ENCODE measurements around the gene PCDHB14.
"Not testable (repeated sequence)": the region's sequence is repeated elsewhere in the genome, so short reads cannot be mapped to it uniquely, and the experiment has no call there.

The PCDHB14 gene

GRCh38 chr5:141188682-141189081, 34.5 kb upstream of the PCDHB14 start:
- not testable (repeated sequence) for H3K36me3 ChIP-seq (ENCODE audit: control insufficient read depth, insufficient read depth, low read length); H3K27ac ChIP-seq (ENCODE audit: low read depth, low read length, severe bottlenecking); H3K9me3 ChIP-seq (ENCODE audit: control insufficient read depth, low read length); H3K4me3 ChIP-seq (ENCODE audit: extremely low read depth, insufficient read depth, low read length, poor library complexity, severe bottlenecking); H3K4me1 ChIP-seq (ENCODE audit: control insufficient read depth, insufficient read depth, low read length, poor library complexity, severe bottlenecking)
- 97 to 100% methylated on average over 5 to 17 of the region's 37 CpGs for WGBS, 2 experiments (ENCODE audit: insufficient coverage in 2 of 2)

DNA sequence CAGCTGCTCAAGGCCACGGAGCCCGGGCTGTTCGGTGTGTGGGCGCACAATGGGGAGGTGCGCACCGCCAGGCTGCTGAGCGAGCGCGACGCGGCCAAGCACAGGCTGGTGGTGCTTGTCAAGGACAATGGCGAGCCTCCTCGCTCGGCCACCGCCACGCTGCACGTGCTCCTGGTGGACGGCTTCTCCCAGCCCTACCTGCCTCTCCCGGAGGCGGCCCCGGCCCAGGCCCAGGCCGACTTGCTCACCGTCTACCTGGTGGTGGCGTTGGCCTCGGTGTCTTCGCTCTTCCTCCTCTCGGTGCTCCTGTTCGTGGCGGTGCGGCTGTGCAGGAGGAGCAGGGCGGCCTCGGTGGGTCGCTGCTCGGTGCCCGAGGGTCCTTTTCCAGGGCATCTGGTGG, 34.0 kb upstream of the PCDHB14 start:
- WGBS, 2 experiments (ENCODE audit: insufficient coverage in 2 of 2), result 84 to 97% methylated on average over 8 to 11 of the region's 35 CpGs
- not testable (repeated sequence) for H3K4me3 ChIP-seq (ENCODE audit: extremely low read depth, insufficient read depth, low read length, poor library complexity, severe bottlenecking); H3K27ac ChIP-seq (ENCODE audit: low read depth, low read length, severe bottlenecking)

DNA sequence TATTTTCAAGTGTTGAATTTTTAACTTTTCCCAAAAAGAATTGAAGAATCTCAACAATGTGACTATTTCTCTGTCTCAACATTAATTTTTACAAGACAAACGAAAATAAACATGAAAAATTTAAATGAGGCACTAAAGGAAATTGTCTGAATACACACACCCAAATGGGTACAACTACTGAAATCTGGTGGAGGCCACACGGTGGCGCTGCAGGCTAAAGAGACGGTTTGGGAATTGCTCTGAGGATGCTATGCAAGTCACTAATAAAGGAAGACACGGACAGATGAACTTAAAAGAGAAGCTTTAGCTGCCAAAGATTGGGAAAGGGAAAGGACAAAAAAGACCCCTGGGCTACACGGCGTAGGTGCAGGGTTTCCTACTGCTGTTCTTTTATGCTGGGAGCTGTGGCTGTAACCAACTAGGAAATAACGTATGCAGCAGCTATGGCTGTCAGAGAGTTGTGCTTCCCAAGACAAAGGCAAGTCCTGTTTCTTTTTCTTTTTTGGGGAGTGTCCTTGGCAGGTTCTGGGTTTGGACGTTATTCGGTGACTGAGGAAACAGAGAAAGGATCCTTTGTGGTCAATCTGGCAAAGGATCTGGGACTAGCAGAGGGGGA, 30.9 kb upstream of the PCDHB14 start, which contains the start of gene PCDHB10:
TSS of gene PCDHB10 (plus strand) at position 244 of the 616 bp plus-strand sequence. CDS start at position 444, 200 bp downstream.
- WGBS, 2 experiments (ENCODE audit: insufficient coverage in 2 of 2), result 24 to 31% methylated on average over 6 to 7 of the region's 10 CpGs
- no peaks in the 10 kb centered on the region for H3K36me3 ChIP-seq (ENCODE audit: control insufficient read depth, insufficient read depth, low read length)
- no peaks in the 10 kb centered on the region for H3K4me1 ChIP-seq (ENCODE audit: control insufficient read depth, insufficient read depth, low read length, poor library complexity, severe bottlenecking)
- peaks cover 4% of the 10 kb centered on the region for H3K9me3 ChIP-seq (ENCODE audit: control insufficient read depth, low read length)
- H3K4me3 ChIP-seq (ENCODE audit: extremely low read depth, insufficient read depth, low read length, poor library complexity, severe bottlenecking), result peak within 1 kb of the TSS; percentile 14
- H3K27ac ChIP-seq (ENCODE audit: low read depth, low read length, severe bottlenecking), result no peak within 1 kb of the TSS

More for the DNA sequence above, 34.0 kb upstream of the PCDHB14 start:
- H3K4me1 ChIP-seq (ENCODE audit: control insufficient read depth, insufficient read depth, low read length, poor library complexity, severe bottlenecking); H3K36me3 ChIP-seq (ENCODE audit: control insufficient read depth, insufficient read depth, low read length); H3K9me3 ChIP-seq (ENCODE audit: control insufficient read depth, low read length): not testable (repeated sequence)

DNA sequence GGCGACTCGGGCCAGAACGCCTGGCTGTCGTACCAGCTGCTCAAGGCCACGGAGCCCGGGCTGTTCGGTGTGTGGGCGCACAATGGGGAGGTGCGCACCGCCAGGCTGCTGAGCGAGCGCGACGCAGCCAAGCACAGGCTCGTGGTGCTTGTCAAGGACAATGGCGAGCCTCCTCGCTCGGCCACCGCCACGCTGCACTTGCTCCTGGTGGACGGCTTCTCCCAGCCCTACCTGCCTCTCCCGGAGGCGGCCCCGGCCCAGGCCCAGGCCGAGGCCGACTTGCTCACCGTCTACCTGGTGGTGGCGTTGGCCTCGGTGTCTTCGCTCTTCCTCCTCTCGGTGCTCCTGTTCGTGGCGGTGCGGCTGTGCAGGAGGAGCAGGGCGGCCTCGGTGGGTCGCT, 28.8 kb upstream of the PCDHB14 start:
- H3K27ac ChIP-seq (ENCODE audit: low read depth, low read length, severe bottlenecking); H3K4me3 ChIP-seq (ENCODE audit: extremely low read depth, insufficient read depth, low read length, poor library complexity, severe bottlenecking); H3K4me1 ChIP-seq (ENCODE audit: control insufficient read depth, insufficient read depth, low read length, poor library complexity, severe bottlenecking); H3K36me3 ChIP-seq (ENCODE audit: control insufficient read depth, insufficient read depth, low read length); H3K9me3 ChIP-seq (ENCODE audit: control insufficient read depth, low read length): not testable (repeated sequence)
- whole genome bisulfite sequencing, 2 experiments (ENCODE audit: insufficient coverage in 2 of 2), result 76 to 97% methylated on average over 5 to 13 of the region's 37 CpGs

DNA sequence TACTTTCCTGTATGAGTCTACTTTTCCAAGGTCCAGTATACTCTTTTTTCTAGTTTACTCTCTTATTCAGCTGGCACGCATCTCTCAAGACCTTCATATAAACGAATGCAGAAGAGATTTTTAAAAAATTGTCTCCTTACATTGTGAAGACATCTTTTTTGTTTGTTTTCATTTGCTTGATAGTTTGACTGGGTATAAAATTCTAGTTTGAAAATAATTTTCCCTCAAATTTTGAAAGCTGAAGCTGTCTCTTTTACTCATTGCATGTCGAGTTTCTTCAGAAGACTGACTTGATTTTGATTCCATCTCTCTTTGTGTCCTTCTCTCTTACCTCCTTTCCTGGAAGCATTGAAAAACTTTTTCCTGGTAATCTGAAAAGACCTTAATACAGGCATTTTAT, 26.8 kb upstream of the PCDHB14 start:
- Histone ChIP-seq H3K9me3 (ENCODE audit: control insufficient read depth, low read length) (peaks cover 8% of the 10 kb centered on the region), H3K4me1 (ENCODE audit: control insufficient read depth, insufficient read depth, low read length, poor library complexity, severe bottlenecking) (no peaks in the 10 kb centered on the region), H3K27ac (ENCODE audit: low read depth, low read length, severe bottlenecking) (no peak overlapping the region), H3K36me3 (ENCODE audit: control insufficient read depth, insufficient read depth, low read length) (no peaks in the 10 kb centered on the region), H3K4me3 (ENCODE audit: extremely low read depth, insufficient read depth, low read length, poor library complexity, severe bottlenecking) (no peak overlapping the region)
- WGBS, 2 experiments (ENCODE audit: insufficient coverage in 2 of 2), result 78 to 80% methylated on average over 1 of the region's 3 CpGs

- Histone ChIP-seq H3K9me3 (ENCODE audit: control insufficient read depth, low read length) (peaks cover 8% of the 10 kb centered on the region), H3K27ac (ENCODE audit: low read depth, low read length, severe bottlenecking) (no peak within 1 kb of the TSS), H3K4me1 (ENCODE audit: control insufficient read depth, insufficient read depth, low read length, poor library complexity, severe bottlenecking) (no peaks in the 10 kb centered on the region), H3K36me3 (ENCODE audit: control insufficient read depth, insufficient read depth, low read length) (no peaks in the 10 kb centered on the region), H3K4me3 (ENCODE audit: extremely low read depth, insufficient read depth, low read length, poor library complexity, severe bottlenecking) (no peak within 1 kb of the TSS)
- 77 to 86% methylated on average over 16 to 17 of the region's 21 CpGs for WGBS, 2 experiments (ENCODE audit: insufficient coverage in 2 of 2)
Observed at GRCh38 chr5:141199359-141200235, 23.5 kb upstream of the PCDHB14 start, which contains the start of gene PCDHB11. TSS of gene PCDHB11 (plus strand) at chr5:141199627. CDS start at chr5:141199775, 148 bp downstream.

- not testable (repeated sequence) for H3K4me1 ChIP-seq (ENCODE audit: control insufficient read depth, insufficient read depth, low read length, poor library complexity, severe bottlenecking); H3K36me3 ChIP-seq (ENCODE audit: control insufficient read depth, insufficient read depth, low read length); H3K9me3 ChIP-seq (ENCODE audit: control insufficient read depth, low read length); H3K27ac ChIP-seq (ENCODE audit: low read depth, low read length, severe bottlenecking); H3K4me3 ChIP-seq (ENCODE audit: extremely low read depth, insufficient read depth, low read length, poor library complexity, severe bottlenecking)
- WGBS, 2 experiments (ENCODE audit: insufficient coverage in 2 of 2), result 97 to 98% methylated on average over 6 to 11 of the region's 38 CpGs
Observed at GRCh38 chr5:141201126-141201525, 22.0 kb upstream of the PCDHB14 start.

DNA sequence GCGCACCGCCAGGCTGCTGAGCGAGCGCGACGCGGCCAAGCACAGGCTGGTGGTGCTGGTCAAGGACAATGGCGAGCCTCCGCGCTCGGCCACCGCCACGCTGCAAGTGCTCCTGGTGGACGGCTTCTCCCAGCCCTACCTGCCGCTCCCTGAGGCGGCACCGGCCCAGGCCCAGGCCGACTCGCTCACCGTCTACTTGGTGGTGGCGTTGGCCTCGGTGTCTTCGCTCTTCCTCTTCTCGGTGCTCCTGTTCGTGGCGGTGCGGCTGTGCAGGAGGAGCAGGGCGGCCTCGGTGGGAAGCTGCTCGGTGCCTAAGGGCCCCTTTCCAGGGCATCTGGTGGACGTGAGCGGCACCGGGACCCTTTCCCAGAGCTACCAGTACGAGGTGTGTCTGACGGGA, 21.5 kb upstream of the PCDHB14 start:
- not testable (repeated sequence) for H3K27ac ChIP-seq (ENCODE audit: low read depth, low read length, severe bottlenecking); H3K4me3 ChIP-seq (ENCODE audit: extremely low read depth, insufficient read depth, low read length, poor library complexity, severe bottlenecking); H3K36me3 ChIP-seq (ENCODE audit: control insufficient read depth, insufficient read depth, low read length); H3K9me3 ChIP-seq (ENCODE audit: control insufficient read depth, low read length); H3K4me1 ChIP-seq (ENCODE audit: control insufficient read depth, insufficient read depth, low read length, poor library complexity, severe bottlenecking)
- 95 to 97% methylated on average over 27 to 28 of the region's 35 CpGs for WGBS, 2 experiments (ENCODE audit: insufficient coverage in 2 of 2)

GRCh38 chr5:141208478-141208877, 14.7 kb upstream of the PCDHB14 start, which contains the start of gene PCDHB12:
TSS of gene PCDHB12 (plus strand) at chr5:141208719. CDS start at chr5:141208908, 189 bp downstream.
- Histone ChIP-seq H3K9me3 (ENCODE audit: control insufficient read depth, low read length) (no peaks in the 10 kb centered on the region), H3K27ac (ENCODE audit: low read depth, low read length, severe bottlenecking) (no peak within 1 kb of the TSS), H3K4me3 (ENCODE audit: extremely low read depth, insufficient read depth, low read length, poor library complexity, severe bottlenecking) (no peak within 1 kb of the TSS), H3K36me3 (ENCODE audit: control insufficient read depth, insufficient read depth, low read length) (no peaks in the 10 kb centered on the region), H3K4me1 (ENCODE audit: control insufficient read depth, insufficient read depth, low read length, poor library complexity, severe bottlenecking) (no peaks in the 10 kb centered on the region)
- WGBS, 2 experiments (ENCODE audit: insufficient coverage in 2 of 2), result 77 to 84% methylated on average over 9 of the region's 11 CpGs

DNA sequence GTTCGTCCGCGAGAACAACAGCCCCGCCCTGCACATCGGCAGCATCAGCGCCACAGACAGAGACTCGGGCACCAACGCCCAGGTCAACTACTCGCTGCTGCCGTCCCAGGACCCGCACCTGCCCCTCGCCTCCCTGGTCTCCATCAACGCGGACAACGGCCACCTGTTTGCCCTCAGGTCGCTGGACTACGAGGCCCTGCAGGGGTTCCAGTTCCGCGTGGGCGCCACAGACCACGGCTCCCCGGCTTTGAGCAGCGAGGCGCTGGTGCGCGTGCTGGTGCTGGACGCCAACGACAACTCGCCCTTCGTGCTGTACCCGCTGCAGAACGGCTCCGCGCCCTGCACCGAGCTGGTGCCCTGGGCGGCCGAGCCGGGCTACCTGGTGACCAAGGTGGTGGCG, 12.9 kb upstream of the PCDHB14 start:
- not testable (repeated sequence) for H3K4me1 ChIP-seq (ENCODE audit: control insufficient read depth, insufficient read depth, low read length, poor library complexity, severe bottlenecking); H3K9me3 ChIP-seq (ENCODE audit: control insufficient read depth, low read length); H3K27ac ChIP-seq (ENCODE audit: low read depth, low read length, severe bottlenecking); H3K36me3 ChIP-seq (ENCODE audit: control insufficient read depth, insufficient read depth, low read length); H3K4me3 ChIP-seq (ENCODE audit: extremely low read depth, insufficient read depth, low read length, poor library complexity, severe bottlenecking)
- WGBS, 2 experiments (ENCODE audit: insufficient coverage in 2 of 2), result 91 to 98% methylated on average over 19 to 22 of the region's 39 CpGs

DNA sequence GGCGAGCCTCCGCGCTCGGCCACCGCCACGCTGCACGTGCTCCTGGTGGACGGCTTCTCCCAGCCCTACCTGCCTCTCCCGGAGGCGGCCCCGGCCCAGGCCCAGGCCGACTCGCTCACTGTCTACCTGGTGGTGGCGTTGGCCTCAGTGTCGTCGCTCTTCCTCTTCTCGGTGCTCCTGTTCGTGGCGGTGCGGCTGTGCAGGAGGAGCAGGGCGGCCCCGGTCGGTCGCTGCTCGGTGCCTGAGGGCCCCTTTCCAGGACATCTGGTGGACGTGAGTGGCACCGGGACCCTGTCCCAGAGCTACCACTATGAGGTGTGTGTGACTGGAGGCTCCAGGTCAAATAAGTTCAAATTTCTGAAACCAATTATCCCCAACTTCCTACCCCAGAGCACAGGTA, 12.3 kb upstream of the PCDHB14 start:
- not testable (repeated sequence) for H3K4me1 ChIP-seq (ENCODE audit: control insufficient read depth, insufficient read depth, low read length, poor library complexity, severe bottlenecking); H3K27ac ChIP-seq (ENCODE audit: low read depth, low read length, severe bottlenecking); H3K9me3 ChIP-seq (ENCODE audit: control insufficient read depth, low read length); H3K4me3 ChIP-seq (ENCODE audit: extremely low read depth, insufficient read depth, low read length, poor library complexity, severe bottlenecking); H3K36me3 ChIP-seq (ENCODE audit: control insufficient read depth, insufficient read depth, low read length)
- WGBS, 2 experiments (ENCODE audit: insufficient coverage in 2 of 2), result 93 to 97% methylated on average over 12 to 13 of the region's 27 CpGs
